ENCODE results near the gene PCSK6. TPM values are rescaled to one million over a fixed set of nuclear protein-coding genes. Genes with fewer than 3 reads are reported as not detected.
A peak's percentile ranks its signal among the peaks of the same experiment; 100 is the strongest.

PCSK6 gene
- total RNA-seq, 1 donor from 2014 or later: 1.1 TPM

- Mint-ChIP-seq H3K36me3 (ENCODE audit: low read depth) (peaks cover 19% of the 10 kb centered on the region), H3K4me3 (no peak overlapping the region), H3K4me1 (no peaks in the 10 kb centered on the region), H3K27me3 (peaks cover 2% of the 10 kb centered on the region), H3K9me3 (no peaks in the 10 kb centered on the region), H3K27ac (no peak overlapping the region)
- TF ChIP-seq CTCF (IDR thresholded peaks at IDR 0.05): no peak
- CTCF ChIA-PET: interaction anchor here (1.5 kb wide), 1 partner anchor 178 kb away, joined by 3 read pairs; no protein-coding TSS in a partner anchor
- POLR2A ChIA-PET: no interaction called here
- intact Hi-C loops (cut with micrococcal nuclease): no loop called here
- ATAC-seq (ENCODE audit: low read depth) (no peak), DNase-seq (no peak)
These were observed 223.5 kb downstream of the PCSK6 start for GRCh38 chr15:101266034-101266433.

GRCh38 chr15:101264911-101265641 lies 224.4 kb downstream of the PCSK6 start:
- ChIA-PET POLR2A (no interaction called here), CTCF (no interaction called here)
- no peaks in the 10 kb centered on the region for H3K4me1 Mint-ChIP-seq
- no peak overlapping the region for H3K4me3 Mint-ChIP-seq
- H3K9me3 Mint-ChIP-seq: no peaks in the 10 kb centered on the region
- peaks cover 4% of the 10 kb centered on the region for H3K27me3 Mint-ChIP-seq
- DNase-seq (no peak), ATAC-seq (ENCODE audit: low read depth) (no peak)
- intact Hi-C loops (cut with micrococcal nuclease): no loop called here
- no peak overlapping the region for H3K27ac Mint-ChIP-seq
- no peak for TF ChIP-seq CTCF (IDR thresholded peaks at IDR 0.05)
- peaks cover 12% of the 10 kb centered on the region for H3K36me3 Mint-ChIP-seq (ENCODE audit: low read depth)

- peaks cover 7% of the 10 kb centered on the region for H3K27me3 Mint-ChIP-seq
- H3K27ac Mint-ChIP-seq: no peak overlapping the region
- DNase-seq (no peak), ATAC-seq (ENCODE audit: low read depth) (no peak)
- no peaks in the 10 kb centered on the region for H3K4me1 Mint-ChIP-seq
- ChIA-PET CTCF (no interaction called here), POLR2A (no interaction called here)
- no peak for TF ChIP-seq CTCF (IDR thresholded peaks at IDR 0.05)
- H3K9me3 Mint-ChIP-seq: no peaks in the 10 kb centered on the region
- peaks cover 2% of the 10 kb centered on the region for H3K36me3 Mint-ChIP-seq (ENCODE audit: low read depth)
- intact Hi-C loops (cut with micrococcal nuclease): no loop called here
- no peak overlapping the region for H3K4me3 Mint-ChIP-seq
These were observed 225.5 kb downstream of the PCSK6 start for GRCh38 chr15:101264011-101264410.

GRCh38 chr15:101262551-101262950 lies 227.0 kb downstream of the PCSK6 start:
- ATAC-seq (ENCODE audit: low read depth): no peak
- H3K4me3 Mint-ChIP-seq: no peak overlapping the region
- no peaks in the 10 kb centered on the region for H3K9me3 Mint-ChIP-seq
- intact Hi-C loops (cut with micrococcal nuclease): no loop called here
- no peaks in the 10 kb centered on the region for H3K36me3 Mint-ChIP-seq (ENCODE audit: low read depth)
- POLR2A ChIA-PET: no interaction called here
- TF ChIP-seq CTCF (IDR thresholded peaks at IDR 0.05): no peak
- CTCF ChIA-PET: interaction anchor here (1.3 kb wide), 1 partner anchor 174 kb away, joined by 3 read pairs; no protein-coding TSS in a partner anchor
- no peak for DNase-seq
- peaks cover 4% of the 10 kb centered on the region for H3K4me1 Mint-ChIP-seq
- H3K27ac Mint-ChIP-seq: no peak overlapping the region
- peaks cover 7% of the 10 kb centered on the region for H3K27me3 Mint-ChIP-seq

GRCh38 chr15:101258238-101259144 lies 231.0 kb downstream of the PCSK6 start:
- Mint-ChIP-seq H3K27ac (no peak overlapping the region), H3K9me3 (no peaks in the 10 kb centered on the region), H3K4me3 (no peak overlapping the region), H3K27me3 (peaks cover 7% of the 10 kb centered on the region), H3K4me1 (peaks cover 4% of the 10 kb centered on the region), H3K36me3 (ENCODE audit: low read depth) (no peaks in the 10 kb centered on the region)
- peak; percentile 77 for ATAC-seq (ENCODE audit: low read depth)
- POLR2A ChIA-PET: interaction anchor here (0.5 kb wide), 1 partner anchor 172 kb away, joined by 4 read pairs; no protein-coding TSS in a partner anchor
- intact Hi-C loops (cut with micrococcal nuclease): loop anchor here (1.0 kb wide), 3 partner anchors 170 to 631 kb away; no protein-coding TSS in a partner anchor
- DNase-seq: no peak
- TF ChIP-seq CTCF (IDR thresholded peaks at IDR 0.05): peak; percentile 46
- CTCF ChIA-PET: interaction anchor here (0.7 to 4.2 kb wide), 20 partner anchors 9 to 339 kb away, joined by 3 to 65 read pairs (median 5); partner anchors contain the start of genes LRRK1 and SNRPA1

Data from activated B cell treated with CpG ODN at 0.5 μM for 24 hours (primary cell).